GM03348 (cell line): ENCODE data around the gene SND1.

ENCODE experiments used
- DNase-seq: peaks from one replicate; pipeline ENCODE4 v3.0.0; 2012; ENCODE audit warnings: low spot score

Gene SND1

DNA sequence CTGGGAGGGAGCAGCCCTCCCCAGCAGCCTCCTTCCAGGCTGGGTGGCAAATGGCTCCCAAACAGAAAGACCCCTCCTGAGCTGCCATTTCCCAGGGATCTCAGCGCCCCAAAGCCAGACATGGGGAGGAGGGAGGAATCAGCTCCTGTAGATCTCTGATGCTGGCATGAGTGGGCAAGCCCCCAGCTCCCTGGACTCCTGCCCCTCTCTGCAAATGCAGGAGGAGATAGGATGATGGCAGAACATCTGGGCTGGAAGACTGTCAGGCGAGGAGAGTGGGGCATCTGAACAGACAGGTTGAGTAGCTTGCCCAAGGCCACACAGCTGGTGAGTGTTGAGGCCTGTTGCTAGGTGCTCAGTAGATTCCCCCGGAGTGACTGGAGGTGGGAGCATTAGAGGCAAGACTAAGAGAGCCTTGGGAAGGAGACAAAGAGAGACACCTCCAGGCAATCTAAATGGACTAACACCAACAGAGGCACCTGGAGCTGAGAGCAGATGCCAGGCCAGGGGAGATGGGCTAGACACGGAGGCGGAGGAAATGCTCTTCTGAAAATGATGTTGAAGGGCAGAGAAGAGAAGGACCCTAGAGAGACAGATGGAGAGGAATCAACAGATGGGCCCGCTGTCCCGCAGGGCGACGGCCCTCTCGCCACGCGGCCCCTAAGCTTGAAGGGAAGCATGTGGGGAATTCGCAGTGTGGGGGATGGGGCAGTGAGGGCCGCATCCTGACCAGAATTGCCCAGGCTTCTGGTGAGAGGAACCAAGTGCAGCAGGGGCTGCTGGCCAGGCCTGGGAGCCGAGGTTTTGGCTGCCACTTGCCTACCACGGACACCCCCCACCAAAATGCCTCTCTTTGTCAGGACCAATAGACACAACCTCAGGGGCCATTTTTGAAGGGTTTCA lies 464.1 kb downstream of the SND1 start:
- DNase-seq: no peak

GRCh38 chr7:128116740-128117139 lies 464.7 kb downstream of the SND1 start:
- no peak for DNase-seq

GRCh38 chr7:128117691-128118090 lies 465.7 kb downstream of the SND1 start:
- DNase-seq: no peak

GRCh38 chr7:128119036-128119435 lies 467.0 kb downstream of the SND1 start:
- DNase-seq: no peak

DNA sequence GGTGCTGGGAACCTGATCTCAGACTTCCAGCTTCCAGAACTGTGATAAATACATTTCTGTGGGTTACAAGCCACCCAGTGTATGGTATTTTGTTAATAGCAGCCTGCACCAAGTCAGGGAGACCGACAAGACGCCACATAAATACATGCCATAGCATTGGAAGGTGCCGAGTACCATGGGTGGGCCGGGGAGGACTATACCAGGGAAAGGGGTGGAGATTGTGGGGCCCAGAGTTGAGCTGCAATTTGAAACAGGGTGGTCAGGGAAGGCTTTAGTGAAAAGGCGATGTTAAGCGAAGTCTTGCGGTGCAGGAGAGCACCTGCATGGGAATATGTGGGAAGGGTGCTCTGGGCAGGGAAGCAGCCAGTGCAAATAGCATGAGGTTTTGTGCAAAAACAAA lies 468.1 kb downstream of the SND1 start:
- DNase-seq: no peak

DNA sequence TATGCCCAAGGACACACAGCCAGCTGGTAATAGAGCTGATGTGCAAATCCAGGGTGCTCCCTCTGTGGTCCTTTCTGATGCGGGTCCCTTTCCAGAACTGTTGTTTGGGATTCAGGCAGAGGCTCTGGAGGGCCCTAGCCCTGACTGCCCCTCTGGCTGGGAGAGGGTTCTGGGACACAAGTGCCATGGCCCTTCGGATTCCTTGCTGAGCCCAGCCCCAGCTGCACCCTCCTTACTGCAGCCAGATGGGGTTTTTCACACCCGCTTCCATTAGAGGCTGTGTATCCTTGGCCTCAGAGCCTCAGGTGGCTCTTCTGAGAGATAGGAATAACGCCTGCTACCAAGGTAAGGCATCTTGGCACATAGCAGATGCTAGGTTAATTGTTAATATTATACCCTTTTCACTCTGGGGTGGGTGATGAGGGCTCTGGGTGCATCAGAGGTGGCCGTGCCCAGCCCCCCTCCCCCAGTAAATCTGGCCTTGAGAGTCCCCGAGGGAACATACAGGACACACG lies 469.0 kb downstream of the SND1 start:
- no peak for DNase-seq

GRCh38 chr7:128121711-128122530 lies 469.9 kb downstream of the SND1 start:
- peak; percentile 81 for DNase-seq

DNA sequence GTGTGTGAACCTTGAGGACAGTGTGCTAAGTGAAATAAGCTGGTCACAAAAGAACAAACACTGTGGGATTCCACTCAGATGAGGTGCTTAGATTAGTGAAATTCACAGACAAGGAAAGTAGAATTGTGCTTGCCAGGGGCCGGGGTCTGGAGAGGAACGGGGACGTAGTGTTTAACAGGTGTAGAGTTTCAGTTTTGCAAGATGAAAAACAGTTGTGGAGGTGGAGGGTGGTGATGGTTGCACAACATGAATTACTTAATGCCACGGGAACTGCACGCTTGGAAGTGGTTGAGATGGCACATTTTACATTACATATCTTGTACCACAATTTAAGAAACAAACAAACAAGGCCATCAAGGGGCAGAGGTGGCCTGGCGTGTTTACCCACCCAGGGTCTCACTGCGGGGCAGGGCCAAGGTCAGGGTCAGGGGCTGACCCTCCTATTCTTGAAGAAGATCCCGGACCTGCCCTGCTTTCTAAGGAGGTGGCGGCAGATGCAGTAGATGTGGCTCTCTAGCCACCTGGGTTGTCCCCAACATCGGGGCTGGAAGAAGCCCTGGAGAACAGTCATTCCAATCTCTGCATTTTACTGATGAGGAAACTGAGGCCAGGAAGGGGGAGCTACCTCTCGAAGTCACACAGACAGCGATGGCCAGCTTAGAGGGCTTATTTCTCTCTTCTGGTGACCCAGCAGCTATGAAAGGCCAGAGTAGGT lies 470.7 kb downstream of the SND1 start:
- DNase-seq: no peak

GRCh38 chr7:128123291-128124037 lies 471.5 kb downstream of the SND1 start:
- DNase-seq: no peak

DNA sequence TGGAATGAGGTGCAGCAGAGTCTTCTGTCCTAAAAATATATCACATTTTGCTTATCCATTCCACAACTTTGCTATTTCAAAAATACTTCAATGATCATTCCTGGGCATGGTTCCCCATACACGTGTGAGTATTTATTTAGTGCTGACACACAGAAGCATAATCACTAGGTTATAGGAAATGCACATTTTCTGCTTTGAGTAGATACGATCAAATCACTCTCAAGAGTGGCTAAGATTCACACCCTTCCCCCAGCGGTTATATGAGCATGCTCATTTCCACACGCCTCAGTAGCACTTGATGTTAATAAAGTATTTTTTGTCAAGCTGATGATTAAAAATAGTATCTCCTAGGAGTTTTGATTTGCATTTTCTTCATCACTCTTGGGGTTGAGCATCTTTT lies 472.8 kb downstream of the SND1 start:
- DNase-seq: no peak

DNA sequence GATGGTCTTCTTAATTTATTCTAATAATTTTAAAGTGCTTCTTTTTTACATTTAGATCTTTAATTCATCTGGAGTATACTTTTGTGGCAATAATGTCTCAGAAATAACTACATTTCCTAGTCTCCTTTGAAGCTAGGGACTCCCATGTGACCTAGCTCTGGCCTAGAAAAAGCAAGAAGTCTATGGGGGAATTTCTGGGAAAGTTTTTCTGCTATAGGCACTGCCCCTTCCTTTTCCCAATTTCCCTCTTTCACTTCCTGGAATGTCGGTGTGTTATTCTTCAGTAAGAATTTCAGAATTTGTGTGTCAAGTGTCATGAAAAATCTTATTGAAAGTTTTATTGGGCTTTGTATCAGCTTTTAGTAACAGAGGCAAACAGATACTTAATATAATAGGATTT lies 473.8 kb downstream of the SND1 start:
- DNase-seq: no peak

- no peak for DNase-seq
These were observed 476.4 kb downstream of the SND1 start for GRCh38 chr7:128128401-128128800.

GRCh38 chr7:128129224-128129864 lies 477.4 kb downstream of the SND1 start:
- DNase-seq: no peak

GRCh38 chr7:128131115-128131514 lies 479.1 kb downstream of the SND1 start:
- no peak for DNase-seq

DNA sequence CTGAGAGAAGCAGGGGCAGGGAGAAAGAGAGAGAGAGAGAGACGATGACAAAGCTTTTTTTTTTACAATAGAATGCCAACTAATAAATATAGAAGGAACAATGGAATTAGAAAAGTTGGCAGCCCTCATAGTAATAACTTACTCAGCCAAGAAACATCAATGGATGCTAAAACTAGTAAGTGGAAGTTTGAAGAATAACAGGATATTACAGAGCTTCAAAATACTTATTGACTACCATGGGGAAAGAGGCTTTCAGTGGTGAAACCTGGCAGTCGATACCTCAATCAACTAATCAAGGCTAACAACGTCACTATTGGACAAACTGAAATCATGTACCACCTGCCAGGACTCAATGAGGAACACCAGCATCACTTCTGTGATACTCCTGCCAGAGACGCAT lies 479.7 kb downstream of the SND1 start:
- DNase-seq: no peak

DNA sequence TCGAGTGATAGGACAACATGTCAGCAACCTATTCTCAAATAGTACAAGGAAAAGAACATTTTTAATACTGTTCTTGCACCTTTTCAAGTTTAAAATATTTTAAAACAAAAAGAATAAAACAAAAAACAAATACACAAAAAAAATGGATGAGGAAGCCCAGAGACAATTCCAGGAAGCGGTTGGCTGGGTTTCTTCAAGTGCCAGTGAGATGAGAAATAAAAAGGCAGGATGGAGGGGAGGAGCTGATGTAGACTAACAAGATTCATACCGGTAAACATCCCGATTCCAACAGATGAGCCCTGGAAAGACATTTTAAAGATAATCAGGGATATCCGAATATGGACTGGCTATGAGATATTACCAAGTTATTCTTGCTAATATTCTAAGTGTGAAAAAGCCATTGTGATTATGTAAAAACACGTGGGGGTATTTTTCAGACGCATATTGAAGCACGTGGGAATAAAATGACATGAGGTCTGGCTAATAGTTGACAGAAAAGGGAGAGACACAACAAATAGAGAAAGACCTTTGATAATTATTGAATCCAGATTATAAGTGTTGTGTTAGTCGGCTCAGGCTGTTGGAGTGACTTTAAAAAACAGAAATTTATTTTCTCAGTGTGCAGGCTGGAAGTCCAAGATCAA lies 480.6 kb downstream of the SND1 start:
- DNase-seq: no peak

- DNase-seq: no peak
These were observed 483.1 kb downstream of the SND1 start for GRCh38 chr7:128135159-128135514.

GRCh38 chr7:128135515-128136214 lies 483.7 kb downstream of the SND1 start:
- peak; percentile 94 for DNase-seq

GRCh38 chr7:128136215-128136597 lies 484.2 kb downstream of the SND1 start:
- DNase-seq: no peak

- no peak for DNase-seq
These were observed 485.2 kb downstream of the SND1 start for GRCh38 chr7:128137181-128137580.
